H9 (cell line): ENCODE data around the gene RFESD. TPM values are rescaled to one million over a fixed set of nuclear protein-coding genes. Genes with fewer than 3 reads are reported as not detected.

ENCODE experiments used
- DNase-seq: peaks from one replicate; pipeline ENCODE4 v3.0.0-alpha.2; 2017
- H2AFZ ChIP-seq: one replicate; pipeline ENCODE4 v1.6.1; 2013; ENCODE audit warnings: mild to moderate bottlenecking, low read length, control low read depth, moderate library complexity
- H2AK5ac ChIP-seq: 2 replicates; pipeline ENCODE4 v1.6.1; 2013; ENCODE audit warnings: low read length, control low read depth, mixed read lengths; ENCODE audit not compliant: insufficient read length
- H2BK120ac ChIP-seq: one replicate; pipeline ENCODE4 v1.6.1; 2013; ENCODE audit warnings: low read depth, mild to moderate bottlenecking, low read length, control low read depth, inconsistent platforms; ENCODE audit not compliant: poor library complexity, severe bottlenecking
- H2BK12ac ChIP-seq: 2 replicates; pipeline ENCODE4 v1.6.1; 2013; ENCODE audit warnings: low read length, control low read depth, mixed read lengths, low read depth; ENCODE audit not compliant: insufficient read length
- H2BK15ac ChIP-seq: 2 replicates; pipeline ENCODE4 v1.6.1; 2013; ENCODE audit warnings: low read depth, low read length, control low read depth
- H2BK20ac ChIP-seq: one replicate; pipeline ENCODE4 v1.6.1; 2013; ENCODE audit warnings: low read depth, mild to moderate bottlenecking, low read length, control low read depth, inconsistent platforms; ENCODE audit not compliant: poor library complexity, severe bottlenecking
- H2BK5ac ChIP-seq: 2 replicates; pipeline ENCODE4 v1.6.1; 2013; ENCODE audit warnings: low read length, control low read depth, mixed read lengths; ENCODE audit not compliant: insufficient read length
- H3K14ac ChIP-seq: 2 replicates; pipeline ENCODE4 v1.6.1; 2013; ENCODE audit warnings: low read length, control low read depth; ENCODE audit not compliant: insufficient read depth
- H3K18ac ChIP-seq: 2 replicates; pipeline ENCODE4 v1.6.1; 2013; ENCODE audit warnings: low read depth, mild to moderate bottlenecking, mixed read lengths, low read length, control low read depth; ENCODE audit not compliant: insufficient read length
- H3K23ac ChIP-seq: 2 replicates; pipeline ENCODE4 v1.6.1; 2013; ENCODE audit warnings: low read length, control low read depth, mixed read lengths, low read depth; ENCODE audit not compliant: insufficient read length
- H3K23me2 ChIP-seq: 2 replicates; pipeline ENCODE4 v1.6.1; 2013; ENCODE audit warnings: low read depth, mild to moderate bottlenecking, mixed read lengths, low read length, control low read depth; ENCODE audit not compliant: insufficient read length, poor library complexity, severe bottlenecking
- H3K27ac ChIP-seq: 2 replicates; pipeline ENCODE4 v1.5.1; 2013; ENCODE audit warnings: low read length, control low read depth, mixed read lengths, low read depth; ENCODE audit not compliant: insufficient read length
- H3K27me3 ChIP-seq: 2 replicates; pipeline ENCODE4 v1.6.1; 2013; ENCODE audit warnings: low read length, control low read depth, inconsistent platforms; ENCODE audit not compliant: insufficient read depth
- H3K4ac ChIP-seq: 2 replicates; pipeline ENCODE4 v1.6.1; 2013; ENCODE audit warnings: low read depth, mild to moderate bottlenecking, control low read depth, inconsistent platforms, low read length, moderate library complexity
- H3K4me1 ChIP-seq: 2 replicates; pipeline ENCODE4 v1.6.1; 2013; ENCODE audit warnings: low read length, control low read depth, inconsistent platforms; ENCODE audit not compliant: insufficient read depth
- H3K4me2 ChIP-seq: 2 replicates; pipeline ENCODE4 v1.6.1; 2013; ENCODE audit warnings: low read length, control low read depth, mixed read lengths; ENCODE audit not compliant: insufficient read length, insufficient read depth
- H3K56ac ChIP-seq: 2 replicates; pipeline ENCODE4 v1.6.1; 2013; ENCODE audit warnings: low read depth, mild to moderate bottlenecking, mixed read lengths, low read length, control low read depth; ENCODE audit not compliant: insufficient read length
- H3K79me1 ChIP-seq: 2 replicates; pipeline ENCODE4 v1.6.1; 2013; ENCODE audit warnings: low read depth, mild to moderate bottlenecking, moderate library complexity, low read length, control low read depth, inconsistent platforms; ENCODE audit not compliant: insufficient read depth, poor library complexity, severe bottlenecking
- H3K79me2 ChIP-seq: 2 replicates; pipeline ENCODE4 v1.6.1; 2013; ENCODE audit warnings: low read length, control low read depth, inconsistent platforms; ENCODE audit not compliant: insufficient read depth
- H3K9ac ChIP-seq: 2 replicates; pipeline ENCODE4 v1.6.1; 2013; ENCODE audit warnings: low read length, control low read depth, mixed read lengths; ENCODE audit not compliant: insufficient read length; ENCODE audit errors: extremely low read depth
- H3K9me3 ChIP-seq: one replicate; pipeline ENCODE4 v1.6.1; 2013; ENCODE audit warnings: low read depth, low read length, inconsistent platforms; ENCODE audit not compliant: control insufficient read depth
- H3T11ph ChIP-seq: one replicate; pipeline ENCODE4 v1.6.1; 2013; ENCODE audit warnings: mild to moderate bottlenecking, low read length, control low read depth, inconsistent platforms
- H4K20me1 ChIP-seq: one replicate; pipeline ENCODE4 v1.6.1; 2013; ENCODE audit not compliant: control insufficient read depth, insufficient read length, insufficient read depth
- H4K5ac ChIP-seq: 2 replicates; pipeline ENCODE4 v1.6.1; 2013; ENCODE audit warnings: low read depth, mild to moderate bottlenecking, mixed read lengths, low read length, control low read depth; ENCODE audit not compliant: insufficient read length
- H4K8ac ChIP-seq: replicated peaks from 2 replicates; pipeline ENCODE4 v1.6.1; 2013; ENCODE audit warnings: low read length, control low read depth, mixed read lengths, low read depth; ENCODE audit not compliant: insufficient read length
- H4K91ac ChIP-seq: 2 replicates; pipeline ENCODE4 v1.6.1; 2013; ENCODE audit warnings: low read depth, mild to moderate bottlenecking, moderate library complexity, mixed read lengths, low read length, control low read depth; ENCODE audit not compliant: insufficient read length
- H3K27ac Mint-ChIP-seq, 3 experiments: 2 replicates in 2 of 3; 3 replicates in 1 of 3; pipeline ENCODE4 v1.8.0; 2020 to 2021; ENCODE audit warnings: mixed read lengths in 3 of 3, mild to moderate bottlenecking in 1 of 3, moderate library complexity in 1 of 3
- H3K27me3 Mint-ChIP-seq: 2 replicates; pipeline ENCODE4 v1.8.0; 2021; ENCODE audit warnings: low read depth, mild to moderate bottlenecking, moderate library complexity, mixed read lengths
- H3K36me3 Mint-ChIP-seq, 3 experiments: 2 replicates in 2 of 3; 3 replicates in 1 of 3; pipeline ENCODE4 v1.8.0; 2020 to 2021; ENCODE audit warnings: low read depth in 3 of 3, mixed read lengths in 3 of 3; ENCODE audit not compliant: insufficient read depth in 1 of 3
- H3K4me1 Mint-ChIP-seq, 2 experiments: 2 replicates each; pipeline ENCODE4 v1.8.0; 2020; ENCODE audit warnings: mixed read lengths in 2 of 2
- H3K4me3 Mint-ChIP-seq, 2 experiments: 2 replicates in 1 of 2; 3 replicates in 1 of 2; pipeline ENCODE4 v1.8.0; 2020 to 2021; ENCODE audit warnings: mild to moderate bottlenecking in 2 of 2, mixed read lengths in 2 of 2, moderate library complexity in 1 of 2
- H3K9me3 Mint-ChIP-seq, 2 experiments: 2 replicates in 1 of 2; 3 replicates in 1 of 2; pipeline ENCODE4 v1.8.0; 2020; ENCODE audit warnings: mild to moderate bottlenecking in 2 of 2, mixed read lengths in 2 of 2, moderate library complexity in 1 of 2
- CTCF ChIP-seq: fragments of 200-600 bp; sonication (generic); conservative IDR thresholded peaks from 3 replicates; pipeline ENCODE4 v1.8.0; 2021; ENCODE audit warnings: antibody characterized with exemption, mild to moderate bottlenecking
- WGBS: extraction: QIAGEN DNeasy Blood & Tissue Kit; methylation state at CpG from one replicate; pipeline ENCODE4 v1.1.7; 2013; ENCODE audit warnings: missing lambda C conversion rate, low lambda C conversion rate, mixed read lengths; ENCODE audit not compliant: insufficient read length; ENCODE audit errors: extremely low coverage; 5-methylcytosine and 5-hydroxymethylcytosine counted together
- total RNA-seq: library from RNA; stranded (reverse); gene quantifications from 2 replicates; pipeline ENCODE4 v1.2.1, GENCODE V29; 2021

RFESD gene
- total RNA-seq, 1 experiment from 2014 or later = 1.7 TPM

- Histone ChIP-seq H4K20me1 (no peaks in the 10 kb centered on the region), H3K27ac (no peak overlapping the region), H3K18ac (no peak overlapping the region), H4K91ac (no peak overlapping the region), H3K23me2 (no peaks in the 10 kb centered on the region), H2BK5ac (no peak overlapping the region), H3K27me3 (no peaks in the 10 kb centered on the region), H3K23ac (no peak overlapping the region), H3K4me1 (no peaks in the 10 kb centered on the region), H3K9me3 (no peaks in the 10 kb centered on the region), H3K56ac (no peak overlapping the region), H2BK120ac (no peak overlapping the region), H3T11ph (no peak overlapping the region), H3K4me2 (no peak overlapping the region), H4K8ac (no peak overlapping the region), H2BK12ac (no peak overlapping the region), H3K14ac (no peak overlapping the region), H2BK20ac (no peak overlapping the region), H2AK5ac (no peak overlapping the region), H3K4ac (no peak overlapping the region), H3K79me2 (no peaks in the 10 kb centered on the region), H2BK15ac (no peak overlapping the region), H4K5ac (no peak overlapping the region), H2AFZ (no peak overlapping the region), H3K9ac (no peak overlapping the region), H3K79me1 (no peaks in the 10 kb centered on the region)
- H3K36me3 Mint-ChIP-seq = no peaks in the 10 kb centered on the region
- H3K27me3 Mint-ChIP-seq = peaks cover 2% of the 10 kb centered on the region; the same call in 1 of the 2 replicates
- no peak for DNase-seq
- peaks cover 0 to 3% of the 10 kb centered on the region in 2 experiments; a peak in 1 of 4 replicates for H3K4me1 Mint-ChIP-seq
- WGBS = no CpG with 5 or more reads among the region's 7 CpGs
- H3K9me3 Mint-ChIP-seq = no peaks in the 10 kb centered on the region
- H3K4me3 Mint-ChIP-seq = no peak overlapping the region
- no peak overlapping the region for H3K27ac Mint-ChIP-seq
- no peak for TF ChIP-seq CTCF
These were observed 51.5 kb downstream of the RFESD start for GRCh38 chr5:95697781-95698681.
